ENCODE measurements around the gene KIAA0513.
"Not testable (repeated sequence)": the region's sequence is repeated elsewhere in the genome, so short reads cannot be mapped to it uniquely, and the experiment has no call there.

KIAA0513 gene

GRCh38 chr16:85028685-85029407, 1.3 kb downstream of the KIAA0513 start:
- peak; percentile 44 to 49 for DNase-seq (ENCODE audit: low read depth in 2 of 2, low spot score in 1 of 2)

GRCh38 chr16:85029408-85029784, 1.8 kb downstream of the KIAA0513 start:
- peak in 1 of 2 donors; percentile 29 for DNase-seq (ENCODE audit: low read depth in 2 of 2, low spot score in 1 of 2)

GRCh38 chr16:85029981-85030401, 2.4 kb downstream of the KIAA0513 start:
- no peak for DNase-seq (ENCODE audit: low read depth in 2 of 2, low spot score in 1 of 2)

GRCh38 chr16:85031451-85031850, 3.9 kb downstream of the KIAA0513 start:
- DNase-seq (ENCODE audit: low read depth in 2 of 2, low spot score in 1 of 2) = no peak

GRCh38 chr16:85032187-85032586, 4.6 kb downstream of the KIAA0513 start:
- not testable (repeated sequence) for DNase-seq (ENCODE audit: low read depth in 2 of 2, low spot score in 1 of 2)

GRCh38 chr16:85033171-85033570, 5.6 kb downstream of the KIAA0513 start:
- DNase-seq (ENCODE audit: low read depth in 2 of 2, low spot score in 1 of 2) = no peak

- no peak for DNase-seq (ENCODE audit: low read depth in 2 of 2, low spot score in 1 of 2)
Measured at GRCh38 chr16:85034591-85035433, 7.2 kb downstream of the KIAA0513 start.

- DNase-seq (ENCODE audit: low read depth in 2 of 2, low spot score in 1 of 2) = no peak
Measured at GRCh38 chr16:85036236-85037049, 8.8 kb downstream of the KIAA0513 start.

- no peak for DNase-seq (ENCODE audit: low read depth in 2 of 2, low spot score in 1 of 2)
Measured at GRCh38 chr16:85037050-85037410, 9.4 kb downstream of the KIAA0513 start.

- no peak for DNase-seq (ENCODE audit: low read depth in 2 of 2, low spot score in 1 of 2)
Measured at GRCh38 chr16:85037721-85038120, 10.1 kb downstream of the KIAA0513 start.

- DNase-seq (ENCODE audit: low read depth in 2 of 2, low spot score in 1 of 2) = no peak
Measured at GRCh38 chr16:85040685-85041084, 13.1 kb downstream of the KIAA0513 start.

- DNase-seq (ENCODE audit: low read depth in 2 of 2, low spot score in 1 of 2) = no peak
Measured at GRCh38 chr16:85041219-85042166, 13.9 kb downstream of the KIAA0513 start.

GRCh38 chr16:85042167-85042526, 14.6 kb downstream of the KIAA0513 start:
- no peak for DNase-seq (ENCODE audit: low read depth in 2 of 2, low spot score in 1 of 2)

- no peak for DNase-seq (ENCODE audit: low read depth in 2 of 2, low spot score in 1 of 2)
Measured at GRCh38 chr16:85042606-85043005, 15.0 kb downstream of the KIAA0513 start.

GRCh38 chr16:85045077-85045476, 17.5 kb downstream of the KIAA0513 start:
- no peak for DNase-seq (ENCODE audit: low read depth in 2 of 2, low spot score in 1 of 2)

- no peak for DNase-seq (ENCODE audit: low read depth in 2 of 2, low spot score in 1 of 2)
Measured at GRCh38 chr16:85045641-85046471, 18.3 kb downstream of the KIAA0513 start.

GRCh38 chr16:85046472-85046916, 18.9 kb downstream of the KIAA0513 start:
- DNase-seq (ENCODE audit: low read depth in 2 of 2, low spot score in 1 of 2) = no peak

- DNase-seq (ENCODE audit: low read depth in 2 of 2, low spot score in 1 of 2) = no peak
Measured at GRCh38 chr16:85046931-85047866, 19.6 kb downstream of the KIAA0513 start.
